PC-9 (cell line): Measurements from ENCODE around the gene MBD3. TPM values are rescaled to one million over a fixed set of nuclear protein-coding genes. Genes with fewer than 3 reads are reported as not detected.
"Not testable (repeated sequence)": the region's sequence is repeated elsewhere in the genome, so short reads cannot be mapped to it uniquely, and the experiment has no call there.

Source experiments
- BruUV-seq: library from RNA; stranded (reverse); fragments of 400-500 nt; replicated peaks from 2 replicates; lab custom pipeline; 2021; lab: Mats Ljungman, UMichigan
- CTCF ChIA-PET: fragments of 300-600 bp; sonication (Branson Sonifier 250); formaldehyde crosslinking; loops from one replicate; lab custom pipeline; 2022; ENCODE audit warnings: antibody characterized with exemption; lab: Charles Lee
- POLR2A ChIA-PET: fragments of 300-600 bp; sonication (Branson Sonifier 250); formaldehyde crosslinking; loops from one replicate; lab custom pipeline; 2022; ENCODE audit warnings: antibody characterized with exemption; ENCODE audit not compliant: unreplicated experiment; lab: Charles Lee
- DNase-seq, 2 experiments: peaks; one replicate each; pipeline versions ENCODE4 v3.0.0 to v3.0.0-alpha.2; 2015 to 2022; ENCODE audit warnings: mixed read lengths in 1 of 2
- H2AFZ ChIP-seq: fragments of 200-600 bp; sonication (generic); 2 replicates; pipeline ENCODE4 v1.8.1; 2017; ENCODE audit warnings: antibody characterized with exemption
- H3F3A ChIP-seq: fragments of 200-600 bp; sonication (generic); 2 replicates; pipeline ENCODE4 v1.8.1; 2017; ENCODE audit warnings: antibody characterized with exemption, mild to moderate bottlenecking, low read depth; ENCODE audit not compliant: insufficient read depth
- H3K27ac ChIP-seq: fragments of 200-600 bp; sonication (generic); 2 replicates; pipeline ENCODE4 v1.6.1; 2016; ENCODE audit warnings: mixed run types
- H3K27me3 ChIP-seq: fragments of 200-600 bp; sonication (generic); 2 replicates; pipeline ENCODE4 v1.6.1; 2016; ENCODE audit warnings: low read depth, mixed run types; ENCODE audit not compliant: insufficient read depth
- H3K36me3 ChIP-seq: fragments of 200-600 bp; sonication (generic); 2 replicates; pipeline ENCODE4 v1.6.1; 2016; ENCODE audit warnings: low read depth, mixed run types
- H3K4me1 ChIP-seq: fragments of 200-600 bp; sonication (generic); replicated peaks from 2 replicates; pipeline ENCODE4 v1.6.1; 2016; ENCODE audit warnings: mixed run types; ENCODE audit not compliant: insufficient read depth
- H3K4me2 ChIP-seq: fragments of 200-600 bp; sonication (generic); 2 replicates; pipeline ENCODE4 v1.6.1; 2017; ENCODE audit warnings: mixed run types
- H3K4me3 ChIP-seq: fragments of 200-600 bp; sonication (generic); 2 replicates; pipeline ENCODE4 v1.6.1; 2016; ENCODE audit warnings: mixed run types
- H3K79me2 ChIP-seq: fragments of 200-600 bp; sonication (generic); 2 replicates; pipeline ENCODE4 v1.6.1; 2017; ENCODE audit warnings: low read depth, mixed run types
- H3K9me2 ChIP-seq: fragments of 200-600 bp; sonication (generic); 2 replicates; pipeline ENCODE4 v1.8.1; 2017; ENCODE audit warnings: mild to moderate bottlenecking; ENCODE audit not compliant: insufficient read depth
- H3K9me3 ChIP-seq: fragments of 200-600 bp; sonication (generic); 2 replicates; pipeline ENCODE4 v1.8.1; 2016; ENCODE audit warnings: low read depth; ENCODE audit not compliant: insufficient read depth
- H4K20me1 ChIP-seq: fragments of 200-600 bp; sonication (generic); 2 replicates; pipeline ENCODE4 v1.8.1; 2017; ENCODE audit not compliant: insufficient read depth
- EZH2 ChIP-seq: fragments of 200-600 bp; sonication (generic); IDR thresholded peaks from 2 replicates; pipeline ENCODE4 v1.8.0; 2017; ENCODE audit warnings: antibody characterized with exemption, low read depth
- intact Hi-C: fragments of 100-400 bp; cut with micrococcal nuclease; formaldehyde crosslinking; loops from one replicate; pipeline ENCODE4 v1.10.0; 2022; ENCODE audit not compliant: unreplicated experiment
- total RNA-seq: library from RNA; stranded (reverse); gene quantifications from 2 replicates; pipeline ENCODE4 v1.2.3, GENCODE V29; 2021
- TF ChIP-seq, protein P1 (sequence below): fragments of 200-600 bp; sonication (generic); conservative IDR thresholded peaks from 2 replicates; pipeline ENCODE4 v1.6.1; 2017; ENCODE audit warnings: mixed run types, antibody characterized with exemption, mild to moderate bottlenecking, moderate library complexity

The MBD3 gene
- total RNA-seq, 1 experiment from 2014 or later, result 129 TPM

DNA sequence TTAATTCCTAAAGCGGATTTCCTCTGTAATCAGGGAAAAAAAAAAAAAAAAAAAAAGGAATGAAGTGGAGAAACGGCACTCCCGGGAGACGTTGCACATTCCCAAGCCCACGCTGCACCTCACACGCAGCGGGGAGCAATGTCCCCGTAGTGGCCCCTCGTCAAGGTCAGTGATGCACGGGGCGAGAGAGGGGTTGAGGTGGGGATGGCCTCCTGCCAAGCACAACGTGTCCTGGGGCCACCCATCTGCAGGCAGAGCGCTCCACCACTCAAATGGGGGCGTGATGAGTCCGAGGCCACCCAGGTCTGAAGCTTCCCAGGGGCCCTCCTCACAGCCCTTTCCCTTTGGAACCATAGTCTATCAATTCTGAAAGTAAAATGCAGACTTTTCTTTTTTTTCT, 53.7 kb downstream of the MBD3 start:
- Histone ChIP-seq H4K20me1 (no peaks in the 10 kb centered on the region), H3K9me2 (no peaks in the 10 kb centered on the region), H3F3A (no peaks in the 10 kb centered on the region), H3K4me3 (no peak overlapping the region), H3K27ac (no peak overlapping the region), H3K27me3 (no peaks in the 10 kb centered on the region), H2AFZ (no peak overlapping the region), H3K79me2 (no peaks in the 10 kb centered on the region), H3K9me3 (no peaks in the 10 kb centered on the region), H3K4me1 (no peaks in the 10 kb centered on the region), H3K4me2 (no peak overlapping the region), H3K36me3 (no peaks in the 10 kb centered on the region)
- ChIA-PET POLR2A (no interaction called here), CTCF (no interaction called here)
- no peak for DNase-seq
- TF ChIP-seq EZH2, result no peak
- TF ChIP-seq, protein P1, sequence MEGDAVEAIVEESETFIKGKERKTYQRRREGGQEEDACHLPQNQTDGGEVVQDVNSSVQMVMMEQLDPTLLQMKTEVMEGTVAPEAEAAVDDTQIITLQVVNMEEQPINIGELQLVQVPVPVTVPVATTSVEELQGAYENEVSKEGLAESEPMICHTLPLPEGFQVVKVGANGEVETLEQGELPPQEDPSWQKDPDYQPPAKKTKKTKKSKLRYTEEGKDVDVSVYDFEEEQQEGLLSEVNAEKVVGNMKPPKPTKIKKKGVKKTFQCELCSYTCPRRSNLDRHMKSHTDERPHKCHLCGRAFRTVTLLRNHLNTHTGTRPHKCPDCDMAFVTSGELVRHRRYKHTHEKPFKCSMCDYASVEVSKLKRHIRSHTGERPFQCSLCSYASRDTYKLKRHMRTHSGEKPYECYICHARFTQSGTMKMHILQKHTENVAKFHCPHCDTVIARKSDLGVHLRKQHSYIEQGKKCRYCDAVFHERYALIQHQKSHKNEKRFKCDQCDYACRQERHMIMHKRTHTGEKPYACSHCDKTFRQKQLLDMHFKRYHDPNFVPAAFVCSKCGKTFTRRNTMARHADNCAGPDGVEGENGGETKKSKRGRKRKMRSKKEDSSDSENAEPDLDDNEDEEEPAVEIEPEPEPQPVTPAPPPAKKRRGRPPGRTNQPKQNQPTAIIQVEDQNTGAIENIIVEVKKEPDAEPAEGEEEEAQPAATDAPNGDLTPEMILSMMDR, result no peak
- no TSS peak for BruUV-seq
- intact Hi-C loops, result no loop called here

DNA sequence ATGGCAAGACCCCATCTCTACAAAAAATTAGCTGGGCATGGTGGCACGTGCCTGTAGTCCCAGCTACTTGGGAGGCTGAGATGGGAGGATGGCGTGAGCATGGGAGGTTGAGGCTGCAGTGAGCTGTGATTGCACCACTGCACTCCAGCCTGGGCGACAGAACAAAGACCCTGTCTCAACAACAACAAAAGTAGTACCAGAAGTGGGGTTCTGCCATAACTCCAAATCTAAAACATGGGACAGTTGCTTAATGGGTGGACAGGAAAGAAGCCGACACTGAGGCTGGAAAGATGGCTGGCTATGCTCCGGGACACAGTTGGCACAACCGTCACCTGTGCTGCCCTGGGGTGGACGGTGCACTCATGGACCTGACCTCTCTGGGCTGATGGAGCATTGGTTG, 57.0 kb downstream of the MBD3 start:
- BruUV-seq, DNase-seq, CTCF ChIA-PET, H3K4me3 ChIP-seq, H3K79me2 ChIP-seq, POLR2A ChIA-PET, H2AFZ ChIP-seq, H3K27me3 ChIP-seq, H3K36me3 ChIP-seq, H3K9me3 ChIP-seq, H3K9me2 ChIP-seq, intact Hi-C loops, H4K20me1 ChIP-seq, H3K4me1 ChIP-seq, H3K27ac ChIP-seq, H3K4me2 ChIP-seq, H3F3A ChIP-seq: not testable (repeated sequence)

DNA sequence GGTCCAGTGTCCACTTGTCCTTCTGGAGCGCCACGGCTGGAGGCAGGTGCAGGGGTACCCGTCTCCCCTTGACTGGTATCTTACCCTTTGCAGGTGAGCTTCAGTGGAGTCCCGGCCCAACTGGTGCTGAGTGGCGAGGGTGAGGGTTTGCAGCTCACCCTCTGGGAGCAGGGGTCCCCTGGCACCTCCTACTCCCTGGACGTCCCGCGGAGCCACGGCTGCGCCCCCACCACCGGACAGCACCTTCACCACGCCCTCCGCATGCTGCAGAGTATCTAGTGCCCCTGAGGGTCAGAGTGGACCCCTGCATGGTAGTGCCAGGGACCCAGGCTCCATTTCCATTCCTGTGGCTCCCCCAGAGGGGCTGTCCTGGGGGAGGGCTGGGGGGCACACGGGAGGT, 57.7 kb downstream of the MBD3 start:
- Histone ChIP-seq H3K36me3 (no peaks in the 10 kb centered on the region), H3K79me2 (no peaks in the 10 kb centered on the region), H3K4me3 (no peak overlapping the region), H3K9me2 (no peaks in the 10 kb centered on the region), H3F3A (no peaks in the 10 kb centered on the region), H3K27ac (no peak overlapping the region), H3K4me2 (no peak overlapping the region), H2AFZ (no peak overlapping the region), H3K9me3 (no peaks in the 10 kb centered on the region), H3K27me3 (0 out of 2 replicates have a peak, but pooled peaks cover 3% of the 10 kb centered on the region), H4K20me1 (no peaks in the 10 kb centered on the region), H3K4me1 (no peaks in the 10 kb centered on the region)
- POLR2A ChIA-PET, result no interaction called here
- TF ChIP-seq, protein P1, result no peak
- no peak for TF ChIP-seq EZH2
- CTCF ChIA-PET, result no interaction called here
- BruUV-seq, result no TSS peak
- intact Hi-C loops, result no loop called here
- no peak for DNase-seq

DNA sequence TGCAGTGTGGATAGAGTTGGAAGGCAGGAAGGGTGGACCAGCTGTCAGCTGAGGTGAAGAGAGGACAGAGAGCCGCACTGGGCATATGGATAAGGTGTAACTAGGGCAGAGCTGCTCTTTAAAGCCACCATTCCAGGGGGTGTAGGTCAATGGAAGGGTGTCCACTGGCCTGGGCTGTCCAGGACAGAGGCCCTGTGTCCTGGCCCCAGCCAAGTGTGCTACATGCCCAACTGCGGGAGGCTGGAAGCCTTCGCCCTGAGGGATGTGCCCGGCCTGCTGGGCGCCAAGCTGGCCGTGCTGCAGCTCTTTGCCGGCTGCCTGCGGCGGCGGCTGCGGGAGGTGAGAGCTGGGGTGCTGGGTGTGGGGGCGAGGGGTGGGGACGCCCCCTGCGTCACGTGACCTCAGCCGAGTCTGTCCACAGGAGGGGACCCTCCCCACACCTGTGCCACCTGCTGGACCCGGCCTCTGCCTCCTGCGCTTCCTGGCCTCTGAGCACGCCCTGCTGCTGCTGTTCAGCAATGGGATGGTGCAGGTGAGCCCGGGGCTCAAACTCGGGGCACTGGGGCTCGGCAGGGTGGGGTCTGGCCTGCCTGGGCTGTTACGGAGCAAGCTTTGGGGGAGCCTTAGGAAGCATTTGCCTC, 59.0 kb downstream of the MBD3 start:
- Histone ChIP-seq H3K4me3 (no peak overlapping the region), H4K20me1 (no peaks in the 10 kb centered on the region), H3K27ac (no peak overlapping the region), H3F3A (no peaks in the 10 kb centered on the region), H3K9me3 (no peaks in the 10 kb centered on the region), H3K27me3 (0 out of 2 replicates have a peak, but pooled peaks cover 8% of the 10 kb centered on the region), H3K4me2 (no peak overlapping the region), H3K9me2 (no peaks in the 10 kb centered on the region), H3K36me3 (no peaks in the 10 kb centered on the region), H2AFZ (no peak overlapping the region), H3K4me1 (no peaks in the 10 kb centered on the region), H3K79me2 (no peaks in the 10 kb centered on the region)
- CTCF ChIA-PET, result no interaction called here
- no peak for DNase-seq
- no TSS peak for BruUV-seq
- POLR2A ChIA-PET, result no interaction called here
- intact Hi-C loops, result no loop called here
- no peak for TF ChIP-seq EZH2
- TF ChIP-seq, protein P1, result no peak
